Adipocyte (in vitro differentiated cells): Measurements from ENCODE around the gene ZSCAN1.
A peak's percentile ranks its signal among the peaks of the same experiment; 100 is the strongest.

Experiments
- DNase-seq: peaks from one replicate; pipeline ENCODE4 v3.0.0-alpha.2; 2015; ENCODE audit warnings: low read depth
- H3K27me3 ChIP-seq: replicated peaks from 2 replicates; pipeline ENCODE4 v1.7.0; 2013; ENCODE audit warnings: mild to moderate bottlenecking, low read length, moderate library complexity; ENCODE audit not compliant: control insufficient read depth, insufficient read depth
- H3K36me3 ChIP-seq: 2 replicates; pipeline ENCODE4 v1.7.0; 2013; ENCODE audit warnings: low read length, mild to moderate bottlenecking, moderate library complexity; ENCODE audit not compliant: control insufficient read depth, insufficient read depth, severe bottlenecking
- H3K4me1 ChIP-seq: 2 replicates; pipeline ENCODE4 v1.7.0; 2013; ENCODE audit warnings: mild to moderate bottlenecking, low read length, moderate library complexity; ENCODE audit not compliant: control insufficient read depth, insufficient read depth
- H3K4me3 ChIP-seq: 2 replicates; pipeline ENCODE4 v1.7.0; 2013; ENCODE audit warnings: mild to moderate bottlenecking, low read length, moderate library complexity
- H3K9ac ChIP-seq: 2 replicates; pipeline ENCODE4 v1.7.0; 2013; ENCODE audit warnings: mild to moderate bottlenecking, low read length, moderate library complexity
- H3K9me3 ChIP-seq: 2 replicates; pipeline ENCODE4 v1.7.0; 2013; ENCODE audit warnings: mild to moderate bottlenecking, low read length, moderate library complexity; ENCODE audit not compliant: control insufficient read depth

Gene ZSCAN1

DNA sequence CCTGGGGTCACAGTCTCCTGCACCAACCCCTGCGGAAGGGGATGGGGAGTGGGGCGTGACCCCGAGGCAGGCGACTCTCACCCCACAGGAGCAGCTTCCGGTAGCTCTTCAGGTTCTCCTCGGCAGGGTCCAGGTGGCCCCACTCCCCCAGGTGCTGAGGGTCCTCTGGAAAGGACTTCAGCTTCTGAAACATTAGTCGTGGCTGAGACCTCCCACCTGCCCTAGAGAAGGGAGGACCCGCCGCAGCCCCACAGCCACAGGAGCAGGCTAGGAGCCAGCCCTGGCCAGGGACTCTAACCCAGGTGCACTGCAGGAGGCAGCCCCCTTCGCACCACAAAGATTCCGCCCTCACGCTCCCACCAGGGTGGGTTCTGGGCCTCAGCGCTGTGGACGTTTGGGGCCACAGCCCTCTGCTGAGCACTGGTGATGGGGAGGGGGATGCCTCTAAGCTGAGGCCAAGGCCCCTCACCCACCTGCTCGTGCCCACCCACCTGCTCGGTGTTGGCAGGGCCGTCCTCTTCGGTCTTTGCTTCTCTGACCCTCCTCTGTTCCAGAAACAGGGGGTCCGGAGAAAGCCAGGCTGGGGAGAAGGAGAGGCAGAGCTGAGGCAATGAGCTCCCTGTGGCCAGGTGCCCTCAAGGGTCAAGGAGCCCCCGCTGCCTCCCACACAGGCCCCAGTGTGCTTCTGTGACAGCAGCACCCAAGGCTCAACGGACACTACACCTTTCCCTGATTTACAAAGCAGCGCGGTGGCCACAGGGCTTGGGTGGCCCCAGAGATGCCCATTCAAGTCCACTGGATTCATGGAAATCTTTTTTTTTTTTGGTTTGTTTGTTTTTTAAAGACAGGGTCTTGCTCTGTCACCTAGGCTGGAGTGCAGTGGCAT is 53.2 kb downstream of the ZSCAN1 start:
- H3K4me3 ChIP-seq: no peak overlapping the region
- no peak overlapping the region for H3K9ac ChIP-seq
- no peak for DNase-seq
- no peaks in the 10 kb centered on the region for H3K27me3 ChIP-seq
- no peaks in the 10 kb centered on the region for H3K36me3 ChIP-seq
- no peaks in the 10 kb centered on the region for H3K4me1 ChIP-seq
- peaks cover 34% of the 10 kb centered on the region for H3K9me3 ChIP-seq

DNA sequence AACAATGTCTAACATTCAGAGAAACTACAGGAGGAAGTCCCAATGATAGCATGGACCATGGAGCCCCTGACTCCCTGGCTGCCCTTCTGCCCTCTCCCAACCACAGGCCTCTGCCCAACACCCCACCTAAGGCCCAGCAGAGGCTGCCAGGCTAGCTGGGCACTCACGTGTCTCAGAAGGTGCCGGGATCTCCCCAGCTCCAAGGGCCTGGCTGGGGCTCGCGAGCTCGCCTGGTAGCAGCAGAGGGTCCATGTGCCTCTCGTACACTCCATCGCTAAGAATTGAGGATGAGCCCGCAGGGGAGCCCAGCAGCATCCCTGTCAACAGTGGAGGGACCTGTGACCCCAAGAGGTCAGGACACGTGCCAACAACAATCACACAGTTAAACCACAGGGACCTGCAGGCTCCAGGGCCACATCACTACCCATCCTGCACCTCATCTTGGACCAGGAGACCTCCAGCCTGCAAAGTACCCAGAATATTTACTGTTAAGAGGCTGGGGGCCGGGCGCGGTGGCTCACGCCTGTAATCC is 54.8 kb downstream of the ZSCAN1 start:
- H3K9me3 ChIP-seq: peaks cover 30% of the 10 kb centered on the region
- no peak overlapping the region for H3K4me3 ChIP-seq
- H3K4me1 ChIP-seq: no peaks in the 10 kb centered on the region
- H3K36me3 ChIP-seq: no peaks in the 10 kb centered on the region
- H3K9ac ChIP-seq: no peak overlapping the region
- H3K27me3 ChIP-seq: no peaks in the 10 kb centered on the region
- DNase-seq: no peak

DNA sequence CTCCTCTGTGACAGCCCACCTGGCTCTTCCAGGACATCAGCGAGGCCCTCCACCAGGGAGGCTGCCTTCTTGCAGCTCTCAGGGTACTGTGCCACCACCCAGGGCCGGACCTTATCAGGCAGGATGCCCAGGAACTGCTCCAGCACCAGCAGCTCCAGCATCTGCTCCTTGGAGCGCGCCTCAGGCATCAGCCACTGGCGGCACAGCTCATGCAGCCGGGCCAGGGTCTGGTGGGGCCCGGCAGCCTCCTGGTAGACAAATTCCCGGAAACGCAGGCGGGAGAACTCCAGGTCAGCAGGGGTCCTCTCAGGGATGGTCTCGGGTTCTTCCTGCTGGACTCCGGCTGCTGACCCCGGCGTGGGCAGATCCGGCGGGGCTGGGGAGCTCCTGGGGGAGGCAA is 56.0 kb downstream of the ZSCAN1 start:
- Histone ChIP-seq H3K9me3 (peaks cover 20% of the 10 kb centered on the region), H3K36me3 (no peaks in the 10 kb centered on the region), H3K9ac (no peak overlapping the region), H3K4me3 (no peak overlapping the region), H3K4me1 (no peaks in the 10 kb centered on the region), H3K27me3 (no peaks in the 10 kb centered on the region)
- no peak for DNase-seq

DNA sequence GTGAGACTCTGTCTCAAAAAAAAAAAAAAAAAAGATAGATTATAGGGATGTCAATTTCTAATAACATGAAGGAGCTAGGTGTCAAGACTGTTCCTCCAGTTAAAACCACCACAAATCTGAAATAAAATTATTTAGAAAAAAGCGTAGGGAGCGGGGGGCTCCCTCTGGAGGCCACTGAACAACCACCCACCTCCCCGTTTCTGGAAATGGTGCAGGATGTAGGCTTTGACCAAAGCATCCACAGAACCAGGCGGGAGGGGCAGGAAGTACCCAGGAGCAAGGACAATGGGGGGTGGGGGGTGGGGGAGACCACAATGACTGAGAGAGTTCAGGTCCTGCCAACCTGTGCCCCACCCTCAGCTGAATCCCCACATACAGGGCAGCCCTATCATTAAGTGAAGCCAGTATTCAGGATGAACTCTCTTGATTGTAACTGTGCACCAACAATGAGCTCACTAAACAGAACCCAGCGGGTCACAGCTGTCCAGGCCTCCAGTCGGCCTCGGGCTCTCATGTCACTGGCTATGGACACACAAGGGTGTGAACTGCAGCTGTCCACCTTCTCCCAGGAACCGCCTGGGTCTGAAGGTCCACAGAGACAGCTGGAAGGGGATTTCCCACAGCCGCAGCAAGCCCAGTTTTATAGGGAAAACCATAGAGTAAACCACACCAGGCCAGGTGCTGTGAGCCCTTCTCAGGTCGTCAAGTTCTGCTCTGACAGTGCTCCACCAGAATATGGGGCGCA is 57.6 kb downstream of the ZSCAN1 start:
- H3K4me3 ChIP-seq: no peak overlapping the region
- H3K36me3 ChIP-seq: no peaks in the 10 kb centered on the region
- peaks cover 25% of the 10 kb centered on the region for H3K9me3 ChIP-seq
- no peaks in the 10 kb centered on the region for H3K27me3 ChIP-seq
- no peak overlapping the region for H3K9ac ChIP-seq
- no peaks in the 10 kb centered on the region for H3K4me1 ChIP-seq
- no peak for DNase-seq

DNA sequence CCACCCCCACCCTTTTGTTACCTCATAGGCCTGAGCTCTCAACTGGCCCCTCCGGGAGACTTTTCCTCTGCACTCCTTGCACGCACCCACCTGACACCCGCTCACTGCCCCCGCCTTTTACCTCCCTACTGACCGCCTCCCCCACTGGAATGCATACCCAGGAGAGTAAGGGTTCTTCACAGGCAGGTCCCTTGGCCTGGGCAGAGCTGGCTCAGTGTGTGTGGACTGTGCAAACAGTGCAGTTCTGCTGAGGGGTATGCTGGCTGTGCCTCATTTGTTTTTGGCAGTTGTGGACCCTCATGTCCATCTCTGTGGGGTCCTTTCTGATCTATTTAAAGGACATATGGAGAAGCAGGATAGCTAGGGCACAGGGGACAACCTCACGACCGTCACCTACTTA is 59.2 kb downstream of the ZSCAN1 start:
- peaks cover 24% of the 10 kb centered on the region for H3K9me3 ChIP-seq
- H3K4me1 ChIP-seq: no peaks in the 10 kb centered on the region
- H3K36me3 ChIP-seq: no peaks in the 10 kb centered on the region
- DNase-seq: no peak
- H3K9ac ChIP-seq: no peak overlapping the region
- H3K27me3 ChIP-seq: no peaks in the 10 kb centered on the region
- no peak overlapping the region for H3K4me3 ChIP-seq

DNA sequence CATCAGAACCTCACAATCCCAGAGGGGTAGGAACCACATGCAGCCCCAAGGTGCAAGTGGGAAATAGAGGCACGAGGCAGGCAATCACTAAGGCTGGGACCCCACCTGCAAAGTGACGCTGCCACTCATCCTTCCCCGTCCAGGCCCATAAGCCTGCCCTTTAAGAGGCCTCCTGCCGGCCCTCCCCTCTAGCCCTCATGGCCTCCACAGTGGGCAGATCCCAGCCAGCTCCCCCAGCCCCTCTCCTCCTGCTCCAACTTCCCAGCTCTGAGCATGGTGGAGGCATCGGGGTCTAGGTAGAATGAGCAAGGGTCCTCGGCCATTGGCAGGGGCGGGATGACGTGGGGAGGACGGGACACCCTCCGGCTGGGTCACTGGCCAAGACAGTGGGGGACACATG is 61.5 kb downstream of the ZSCAN1 start:
- H3K4me1 ChIP-seq: no peaks in the 10 kb centered on the region
- no peak overlapping the region for H3K9ac ChIP-seq
- H3K4me3 ChIP-seq: no peak overlapping the region
- H3K27me3 ChIP-seq: no peaks in the 10 kb centered on the region
- H3K9me3 ChIP-seq: peaks cover 43% of the 10 kb centered on the region
- no peak for DNase-seq
- no peaks in the 10 kb centered on the region for H3K36me3 ChIP-seq

DNA sequence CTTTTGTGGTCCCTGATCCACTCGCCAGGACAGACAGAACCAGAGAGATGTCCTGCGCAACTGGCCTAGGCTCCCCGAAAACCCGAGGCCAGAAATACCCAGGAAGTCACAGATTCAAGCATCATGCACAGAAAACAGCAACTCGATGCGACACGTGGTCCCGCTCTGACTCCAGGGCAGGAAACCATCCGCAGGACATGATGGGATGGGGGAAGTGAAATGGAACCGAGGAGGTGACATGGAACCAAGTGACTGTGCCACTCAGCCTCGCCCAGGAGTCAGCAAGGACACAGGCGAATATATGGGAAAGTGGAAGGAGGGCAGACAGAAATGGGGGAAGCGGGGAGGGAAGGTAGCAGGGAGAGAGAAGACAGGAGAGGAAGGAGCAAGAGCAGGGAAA is 63.1 kb downstream of the ZSCAN1 start:
- no peak for DNase-seq
- H3K9me3 ChIP-seq: peaks cover 46% of the 10 kb centered on the region
- H3K9ac ChIP-seq: no peak overlapping the region
- no peaks in the 10 kb centered on the region for H3K27me3 ChIP-seq
- H3K4me1 ChIP-seq: no peaks in the 10 kb centered on the region
- no peaks in the 10 kb centered on the region for H3K36me3 ChIP-seq
- H3K4me3 ChIP-seq: peak overlapping the region; percentile 44

DNA sequence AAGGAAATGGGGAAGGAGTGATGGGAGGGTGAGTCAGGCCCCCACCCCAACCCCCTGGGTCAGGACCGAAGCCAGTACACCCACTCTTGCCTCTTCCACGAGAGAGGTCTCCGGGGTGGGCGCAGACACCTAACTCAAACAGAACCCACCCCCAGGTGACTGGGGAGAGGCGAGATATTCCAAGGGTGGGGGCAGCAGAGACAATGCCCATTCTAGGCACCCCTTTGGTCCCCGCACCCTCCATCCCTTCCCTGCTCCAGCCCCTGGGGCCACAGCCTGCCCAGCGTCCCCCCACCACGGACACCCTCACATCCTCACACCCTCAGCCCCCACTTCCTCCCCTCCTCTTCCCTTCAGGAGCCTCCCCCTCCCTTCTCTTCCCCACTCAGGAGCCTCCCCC is 63.5 kb downstream of the ZSCAN1 start:
- Histone ChIP-seq H3K9me3 (peaks cover 47% of the 10 kb centered on the region), H3K27me3 (no peaks in the 10 kb centered on the region), H3K4me1 (no peaks in the 10 kb centered on the region), H3K9ac (no peak overlapping the region), H3K36me3 (no peaks in the 10 kb centered on the region), H3K4me3 (peak overlapping the region; percentile 44)
- DNase-seq: no peak

DNA sequence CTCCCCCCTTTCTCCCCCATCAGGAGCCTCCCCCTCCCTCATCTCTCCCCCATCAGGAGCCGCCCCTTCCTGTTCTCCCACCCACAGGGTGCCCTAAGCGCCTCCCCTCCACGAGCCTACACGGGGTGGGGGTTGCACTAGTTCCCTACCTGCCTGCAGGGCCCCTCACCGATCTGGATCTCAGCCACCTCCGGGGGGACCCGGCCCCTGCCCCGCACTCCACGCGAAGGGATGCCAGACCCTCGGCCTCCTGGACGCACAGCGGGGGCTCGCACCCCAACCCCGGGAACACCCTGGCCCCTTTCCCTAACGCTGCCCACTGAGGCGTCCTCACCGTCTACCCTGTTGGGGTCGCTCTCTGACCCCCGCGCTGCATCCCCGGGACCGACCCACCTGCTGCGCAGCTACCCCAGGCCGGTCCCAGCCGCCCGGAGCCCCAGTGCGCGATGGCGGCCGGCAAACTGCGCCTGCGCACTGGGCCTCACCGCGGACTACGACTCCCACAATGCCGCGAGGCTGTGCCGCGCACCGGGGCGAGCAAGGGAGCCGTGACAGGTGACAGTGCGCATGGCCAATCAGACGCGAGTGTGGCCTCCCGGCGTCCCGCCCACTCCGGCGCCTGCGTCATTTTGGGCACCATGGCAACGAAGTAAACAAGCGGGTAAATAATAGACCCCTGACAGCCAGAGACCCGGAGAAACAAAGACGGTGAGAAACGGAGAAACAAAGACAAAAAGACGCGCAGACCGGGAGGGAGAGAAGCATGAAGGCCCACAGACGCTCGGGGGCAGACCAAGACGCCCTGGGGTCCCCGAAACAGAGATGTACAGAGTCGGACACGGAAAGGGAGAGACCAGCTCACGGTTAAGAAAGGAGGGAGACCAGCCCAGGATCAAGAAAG is 64.2 kb downstream of the ZSCAN1 start, which contains the start of gene ZSCAN18:
Gene ZSCAN18, minus strand, starts transcription at position 451 of the 901 bp plus-strand sequence. CDS start 7,964 bp downstream, outside the sequence.
- Histone ChIP-seq H3K27me3 (no peaks in the 10 kb centered on the region), H3K9me3 (peaks cover 51% of the 10 kb centered on the region), H3K36me3 (no peaks in the 10 kb centered on the region), H3K9ac (peak within 1 kb of the TSS; percentile 88), H3K4me3 (peak within 1 kb of the TSS; percentile 87), H3K4me1 (no peaks in the 10 kb centered on the region)
- DNase-seq: peak; percentile 99

DNA sequence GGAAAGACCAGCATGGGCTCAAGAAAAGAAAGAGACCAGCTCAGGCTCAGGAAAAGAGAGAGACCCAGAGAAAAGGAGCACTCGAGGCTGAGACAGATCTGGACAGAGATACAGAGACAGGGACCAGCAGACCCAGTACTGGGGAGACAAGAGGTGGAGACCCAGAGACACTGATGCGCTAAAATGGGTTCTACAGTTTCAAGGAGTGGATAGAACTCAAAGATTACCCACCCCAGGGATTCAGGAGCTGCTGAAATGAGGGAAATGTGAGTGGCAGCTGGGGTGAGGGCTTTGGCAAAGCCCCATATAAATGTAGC is 64.8 kb downstream of the ZSCAN1 start:
- H3K27me3 ChIP-seq: no peaks in the 10 kb centered on the region
- DNase-seq: no peak
- peak overlapping the region; percentile 39 for H3K9ac ChIP-seq
- H3K36me3 ChIP-seq: no peaks in the 10 kb centered on the region
- peaks cover 51% of the 10 kb centered on the region for H3K9me3 ChIP-seq
- no peaks in the 10 kb centered on the region for H3K4me1 ChIP-seq
- H3K4me3 ChIP-seq: peak overlapping the region; percentile 87
